GM10248 (cell line): Measurements from ENCODE around the gene RAB26.
A peak's percentile ranks its signal among the peaks of the same experiment; 100 is the strongest.

ENCODE experiments used
- CTCF ChIA-PET: fragments of 300-600 bp; sonication (Branson Sonifier 250); formaldehyde crosslinking; extraction: SDS; loops from one replicate; lab custom pipeline; 2021; ENCODE audit warnings: antibody characterized with exemption; lab: Yijun Ruan, JAX
- POLR2A ChIA-PET: fragments of 350-650 bp; sonication (Branson Sonifier 250); formaldehyde crosslinking; extraction: SDS; loops from one replicate; lab custom pipeline; 2020; ENCODE audit warnings: antibody characterized with exemption; lab: Yijun Ruan, JAX
- DNase-seq: peaks from one replicate; pipeline ENCODE4 v3.0.0; 2012; ENCODE audit errors: extremely low spot score
- TF ChIP-seq, protein P1 (sequence below): IDR thresholded peaks from 2 replicates; pipeline ENCODE4 v1.5.1; 2012; ENCODE audit warnings: mild to moderate bottlenecking, low read depth; ENCODE audit errors: extremely low read depth, missing control alignments, control extremely low read depth

RAB26 gene

DNA sequence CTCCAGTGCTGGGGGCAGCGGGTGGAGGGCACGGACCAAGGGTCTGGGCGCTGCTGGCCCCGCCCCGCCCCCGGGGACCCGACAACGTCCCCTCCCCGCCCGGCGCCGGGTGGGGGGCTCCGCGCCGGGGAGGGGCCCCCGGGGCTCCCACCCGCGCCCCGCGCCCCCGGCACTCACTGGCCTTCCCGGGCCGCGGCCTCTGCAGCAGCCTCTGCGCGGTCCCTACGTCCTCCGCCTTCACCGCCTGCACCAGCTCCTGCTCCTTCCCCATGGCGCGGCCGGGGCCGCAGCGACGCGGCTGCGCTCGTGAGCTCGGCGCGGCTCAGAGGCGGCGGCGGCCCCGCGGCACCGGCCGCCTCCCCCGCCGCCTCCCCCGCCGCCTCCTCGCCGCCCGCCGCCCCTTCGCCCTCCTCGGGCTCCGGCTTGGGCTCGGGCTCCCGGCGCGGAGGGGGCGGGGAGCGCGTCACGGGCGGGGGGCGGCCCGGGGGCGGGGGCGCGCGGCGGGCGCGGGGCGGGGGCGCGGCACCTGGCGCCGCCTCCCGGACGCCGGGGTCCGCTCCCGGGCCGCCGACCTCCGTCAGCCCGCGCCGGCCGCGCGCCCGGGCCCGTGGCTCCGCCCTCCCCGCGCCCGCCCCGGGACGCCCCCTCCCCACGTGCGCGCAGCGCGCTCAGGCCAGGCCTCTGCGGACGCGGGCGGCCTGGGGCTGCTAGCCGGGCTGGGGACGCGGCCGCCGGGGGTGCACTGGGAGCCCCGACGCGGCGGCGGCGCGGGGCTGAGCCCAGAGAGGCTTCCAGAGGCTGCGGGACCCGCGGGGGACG lies 47.9 kb downstream of the RAB26 start, which contains the start of gene CASKIN1:
TSS of gene CASKIN1 (minus strand) at position 444 of the 819 bp plus-strand sequence. CDS start at position 271, 173 bp downstream.
- POLR2A ChIA-PET, result interaction anchor here (0.5 to 1.6 kb wide), 2 partner anchors 41 to 242 kb away, joined by 3 to 6 read pairs; partner anchors contain the start of gene TRAF7
- TF ChIP-seq, protein P1, sequence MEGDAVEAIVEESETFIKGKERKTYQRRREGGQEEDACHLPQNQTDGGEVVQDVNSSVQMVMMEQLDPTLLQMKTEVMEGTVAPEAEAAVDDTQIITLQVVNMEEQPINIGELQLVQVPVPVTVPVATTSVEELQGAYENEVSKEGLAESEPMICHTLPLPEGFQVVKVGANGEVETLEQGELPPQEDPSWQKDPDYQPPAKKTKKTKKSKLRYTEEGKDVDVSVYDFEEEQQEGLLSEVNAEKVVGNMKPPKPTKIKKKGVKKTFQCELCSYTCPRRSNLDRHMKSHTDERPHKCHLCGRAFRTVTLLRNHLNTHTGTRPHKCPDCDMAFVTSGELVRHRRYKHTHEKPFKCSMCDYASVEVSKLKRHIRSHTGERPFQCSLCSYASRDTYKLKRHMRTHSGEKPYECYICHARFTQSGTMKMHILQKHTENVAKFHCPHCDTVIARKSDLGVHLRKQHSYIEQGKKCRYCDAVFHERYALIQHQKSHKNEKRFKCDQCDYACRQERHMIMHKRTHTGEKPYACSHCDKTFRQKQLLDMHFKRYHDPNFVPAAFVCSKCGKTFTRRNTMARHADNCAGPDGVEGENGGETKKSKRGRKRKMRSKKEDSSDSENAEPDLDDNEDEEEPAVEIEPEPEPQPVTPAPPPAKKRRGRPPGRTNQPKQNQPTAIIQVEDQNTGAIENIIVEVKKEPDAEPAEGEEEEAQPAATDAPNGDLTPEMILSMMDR, result no peak
- CTCF ChIA-PET, result interaction anchor here (1.9 to 2.1 kb wide), 2 partner anchors 14 to 37 kb away, joined by 5 read pairs; no protein-coding TSS in a partner anchor
- DNase-seq, result peak; percentile 48

DNA sequence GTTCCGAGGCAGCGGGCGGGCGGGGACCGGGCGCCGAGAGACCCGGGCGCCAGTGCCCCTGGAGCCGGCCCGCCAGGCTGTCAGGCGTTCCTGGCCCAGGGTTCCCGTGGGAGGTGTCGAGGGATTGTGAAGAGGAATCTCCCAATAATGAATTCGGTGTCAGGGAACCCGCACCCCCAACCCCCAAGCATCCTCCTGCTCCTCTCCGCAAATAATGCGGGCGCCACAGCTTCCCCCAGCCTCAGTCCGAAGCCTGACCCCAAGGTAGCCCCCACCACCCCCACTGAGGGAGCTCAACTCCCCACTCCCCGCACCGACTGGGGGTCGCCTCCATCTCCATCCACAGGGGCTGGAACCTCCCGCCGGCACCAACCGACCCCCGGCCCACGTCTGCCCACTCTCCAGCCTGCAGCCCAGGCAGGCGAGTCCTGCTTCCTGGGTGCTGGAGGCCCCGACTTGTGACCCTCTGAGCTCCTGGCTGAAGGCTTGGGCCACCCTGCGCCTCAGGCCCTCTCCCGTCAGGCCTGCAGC lies 48.6 kb downstream of the RAB26 start:
- CTCF ChIA-PET, result no interaction called here
- DNase-seq, result no peak
- TF ChIP-seq, protein P1, result no peak
- POLR2A ChIA-PET, result interaction anchor here (1.6 kb wide), 1 partner anchor 42 kb away, joined by 3 read pairs; the partner anchor contains the start of gene TRAF7

DNA sequence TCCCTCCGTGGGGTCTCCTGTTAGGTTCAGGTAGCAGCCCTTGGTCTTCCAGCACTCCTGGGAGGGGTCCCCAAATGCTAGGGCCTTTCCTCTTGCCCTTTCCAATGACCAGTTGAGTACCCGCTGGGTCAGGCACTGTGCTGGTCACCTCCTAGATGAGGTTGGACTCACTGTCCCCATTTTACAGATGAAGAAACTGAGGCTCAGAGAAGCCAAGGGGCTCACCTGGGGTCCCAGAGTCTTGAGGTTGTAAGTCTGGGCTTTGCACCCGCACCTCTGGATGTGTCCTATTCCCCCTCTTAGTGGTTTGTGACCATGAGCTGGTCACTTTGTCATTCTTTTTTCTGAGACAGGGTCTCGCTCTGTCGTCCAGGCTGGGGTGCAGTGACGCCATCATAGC lies 49.3 kb downstream of the RAB26 start:
- TF ChIP-seq, protein P1, result no peak
- ChIA-PET CTCF (no interaction called here), POLR2A (interaction anchor here (1.4 to 1.6 kb wide), 2 partner anchors 42 kb away, joined by 3 read pairs; partner anchors contain the start of gene TRAF7)
- no peak for DNase-seq

DNA sequence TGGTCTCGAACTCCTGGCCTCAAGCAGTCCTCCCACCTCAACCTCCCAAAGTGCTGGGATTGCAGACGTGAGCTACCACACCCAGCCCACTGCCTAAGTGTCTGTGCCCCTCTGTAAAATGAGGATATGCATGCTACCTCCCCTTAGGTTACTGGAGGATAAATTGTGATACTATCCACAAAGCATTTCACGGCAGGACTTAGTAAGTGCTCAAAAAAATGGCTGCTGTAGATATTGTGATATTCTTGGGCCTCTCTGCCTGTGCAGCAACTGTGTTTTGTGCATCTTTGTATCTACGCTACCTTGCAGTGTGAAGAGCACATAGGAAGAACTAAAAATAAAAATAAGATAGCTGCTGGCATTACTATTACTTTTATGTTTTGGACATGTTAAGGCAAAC lies 49.9 kb downstream of the RAB26 start:
- TF ChIP-seq, protein P1, result no peak
- ChIA-PET POLR2A (interaction anchor here (1.4 kb wide), 1 partner anchor 43 kb away, joined by 3 read pairs; the partner anchor contains the start of gene TRAF7), CTCF (interaction anchor here (1.3 kb wide), 1 partner anchor 54 kb away, joined by 3 read pairs; no protein-coding TSS in a partner anchor)
- DNase-seq, result no peak

DNA sequence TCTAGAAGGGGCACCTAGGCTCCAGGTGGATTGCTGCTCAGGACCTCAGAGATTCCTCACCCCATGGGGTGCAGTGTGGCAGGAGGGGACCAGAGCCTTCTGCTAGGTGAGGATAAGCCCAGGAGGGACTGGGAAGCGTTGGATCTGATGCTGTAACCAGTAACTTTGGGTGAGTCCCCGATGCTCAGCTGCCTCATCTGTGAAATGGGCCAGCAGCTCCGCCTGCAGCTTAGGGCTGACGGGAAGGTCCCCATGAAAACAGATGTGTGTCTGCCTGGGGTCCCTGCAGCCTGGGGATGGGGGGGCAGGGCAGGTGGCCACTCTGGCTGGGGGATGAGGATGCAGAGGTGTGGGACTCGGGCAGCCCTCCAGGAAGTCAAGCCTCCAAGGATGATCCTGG lies 50.7 kb downstream of the RAB26 start:
- no peak for DNase-seq
- TF ChIP-seq, protein P1, result no peak
- CTCF ChIA-PET, result interaction anchor here (1.3 to 1.6 kb wide), 2 partner anchors 53 to 302 kb away, joined by 3 read pairs; no protein-coding TSS in a partner anchor
- POLR2A ChIA-PET, result interaction anchor here (1.4 kb wide), 1 partner anchor 44 kb away, joined by 3 read pairs; the partner anchor contains the start of gene TRAF7

DNA sequence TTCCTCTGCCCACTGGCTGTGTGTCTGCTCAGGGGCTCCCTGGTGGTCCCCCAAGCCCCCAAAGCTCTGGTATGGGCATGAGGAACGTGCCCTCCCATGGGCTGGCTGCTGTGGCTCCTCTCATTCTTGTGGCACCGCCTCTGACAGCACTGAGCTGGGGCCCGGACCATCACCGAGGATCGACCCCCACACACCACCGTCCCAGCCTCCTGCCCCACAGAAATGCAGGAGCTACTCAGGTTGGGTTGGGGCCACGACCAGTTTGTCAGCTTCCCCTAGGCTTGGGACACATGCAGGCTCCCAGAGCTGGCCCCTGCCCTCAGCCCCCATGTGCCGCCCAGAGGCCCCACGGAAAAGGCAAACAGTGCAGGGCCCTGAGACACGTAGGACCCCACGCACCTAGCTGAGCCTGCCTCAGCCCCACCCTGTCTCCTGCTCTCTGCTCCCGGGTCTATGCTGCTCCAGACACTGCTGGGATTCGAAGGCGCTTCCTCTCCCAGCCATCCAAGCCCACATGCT lies 51.3 kb downstream of the RAB26 start:
- CTCF ChIA-PET, result interaction anchor here (1.3 to 1.6 kb wide), 2 partner anchors 52 to 301 kb away, joined by 3 read pairs; no protein-coding TSS in a partner anchor
- DNase-seq, result no peak
- TF ChIP-seq, protein P1, result no peak
- POLR2A ChIA-PET, result no interaction called here
